Ishikawa (cell line): ENCODE measurements around the gene GCM1.

Experiments used
- CEBPB ChIP-seq: IDR thresholded peaks from 2 replicates; pipeline ENCODE4 v1.6.1; 2012
- CREB1 ChIP-seq: IDR thresholded peaks from 2 replicates; pipeline ENCODE4 v1.6.1; 2012; ENCODE audit warnings: low read depth
- EGR1 ChIP-seq: IDR thresholded peaks from 2 replicates; pipeline ENCODE4 v1.6.1; 2012
- EP300 ChIP-seq: IDR thresholded peaks from 2 replicates; pipeline ENCODE4 v1.6.1; 2012; ENCODE audit warnings: borderline replicate concordance
- FOXM1 ChIP-seq: IDR thresholded peaks from 2 replicates; pipeline ENCODE4 v1.6.1; 2012; ENCODE audit warnings: low read depth, borderline replicate concordance
- MAX ChIP-seq: IDR thresholded peaks from 2 replicates; pipeline ENCODE4 v1.6.1; 2012
- NFIC ChIP-seq: IDR thresholded peaks from 2 replicates; pipeline ENCODE4 v1.6.1; 2012
- RAD21 ChIP-seq: IDR thresholded peaks from 2 replicates; pipeline ENCODE4 v1.6.1; 2012; ENCODE audit warnings: low read depth
- REST ChIP-seq: IDR thresholded peaks from 2 replicates; pipeline ENCODE4 v1.6.1; 2012; ENCODE audit warnings: low read depth, mild to moderate bottlenecking
- TAF1 ChIP-seq: IDR thresholded peaks from 2 replicates; pipeline ENCODE4 v1.6.1; 2012; ENCODE audit warnings: low read depth, mild to moderate bottlenecking
- TCF12 ChIP-seq: IDR thresholded peaks from 2 replicates; pipeline ENCODE4 v1.6.1; 2012; ENCODE audit warnings: low read depth
- TEAD4 ChIP-seq: IDR thresholded peaks from 2 replicates; pipeline ENCODE4 v1.6.1; 2012
- USF1 ChIP-seq: IDR thresholded peaks from 2 replicates; pipeline ENCODE4 v1.6.1; 2012
- YY1 ChIP-seq: IDR thresholded peaks from 2 replicates; pipeline ENCODE4 v1.6.1; 2012; ENCODE audit warnings: low read depth
- ZBTB7A ChIP-seq: IDR thresholded peaks from 2 replicates; pipeline ENCODE4 v1.6.1; 2012; ENCODE audit warnings: low read depth

The GCM1 gene

GRCh38 chr6:53125276-53125675 lies 23.4 kb downstream of the GCM1 start:
- TF ChIP-seq ZBTB7A (no peak), RAD21 (no peak), EGR1 (no peak), CREB1 (no peak), FOXM1 (no peak), YY1 (no peak), NFIC (no peak), CEBPB (no peak), TCF12 (no peak), EP300 (no peak), REST (no peak), TAF1 (no peak), TEAD4 (no peak), USF1 (no peak)

- TF ChIP-seq ZBTB7A: no peak
- TF ChIP-seq YY1: no peak
- no peak for TF ChIP-seq EP300
- no peak for TF ChIP-seq FOXM1
- TF ChIP-seq CREB1: no peak
- no peak for TF ChIP-seq USF1
- TF ChIP-seq EGR1: no peak
- no peak for TF ChIP-seq CEBPB
- no peak for TF ChIP-seq REST
These were observed 24.4 kb downstream of the GCM1 start for GRCh38 chr6:53124131-53124800.

- TF ChIP-seq EGR1 (no peak), USF1 (no peak), REST (no peak), FOXM1 (no peak), MAX (no peak), RAD21 (no peak), CEBPB (no peak), TEAD4 (no peak), CREB1 (no peak), EP300 (no peak), TCF12 (no peak), TAF1 (no peak), ZBTB7A (no peak), NFIC (no peak), YY1 (no peak)
These were observed 28.8 kb downstream of the GCM1 start for GRCh38 chr6:53119772-53120409.

- TF ChIP-seq YY1: no peak
- no peak for TF ChIP-seq TCF12
- TF ChIP-seq USF1: no peak
- no peak for TF ChIP-seq ZBTB7A
- no peak for TF ChIP-seq REST
- TF ChIP-seq TEAD4: no peak
- no peak for TF ChIP-seq RAD21
- TF ChIP-seq MAX: no peak
- TF ChIP-seq CREB1: no peak
- TF ChIP-seq FOXM1: no peak
- TF ChIP-seq NFIC: no peak
- TF ChIP-seq EGR1: no peak
- no peak for TF ChIP-seq CEBPB
- no peak for TF ChIP-seq EP300
- TF ChIP-seq TAF1: no peak
These were observed 29.3 kb downstream of the GCM1 start for GRCh38 chr6:53119349-53119748.
